GM19397 (cell line): ENCODE data around the gene SMG9.
"Not testable (repeated sequence)": the region's sequence is repeated elsewhere in the genome, so short reads cannot be mapped to it uniquely, and the experiment has no call there.

Experiments used
- ATAC-seq: cut with Tn5 transposase; IDR thresholded peaks from one replicate; pipeline ENCODE4 v1.9.1; 2021; ENCODE audit warnings: mild to moderate bottlenecking, moderate library complexity; ENCODE audit not compliant: unreplicated experiment

Gene SMG9

DNA sequence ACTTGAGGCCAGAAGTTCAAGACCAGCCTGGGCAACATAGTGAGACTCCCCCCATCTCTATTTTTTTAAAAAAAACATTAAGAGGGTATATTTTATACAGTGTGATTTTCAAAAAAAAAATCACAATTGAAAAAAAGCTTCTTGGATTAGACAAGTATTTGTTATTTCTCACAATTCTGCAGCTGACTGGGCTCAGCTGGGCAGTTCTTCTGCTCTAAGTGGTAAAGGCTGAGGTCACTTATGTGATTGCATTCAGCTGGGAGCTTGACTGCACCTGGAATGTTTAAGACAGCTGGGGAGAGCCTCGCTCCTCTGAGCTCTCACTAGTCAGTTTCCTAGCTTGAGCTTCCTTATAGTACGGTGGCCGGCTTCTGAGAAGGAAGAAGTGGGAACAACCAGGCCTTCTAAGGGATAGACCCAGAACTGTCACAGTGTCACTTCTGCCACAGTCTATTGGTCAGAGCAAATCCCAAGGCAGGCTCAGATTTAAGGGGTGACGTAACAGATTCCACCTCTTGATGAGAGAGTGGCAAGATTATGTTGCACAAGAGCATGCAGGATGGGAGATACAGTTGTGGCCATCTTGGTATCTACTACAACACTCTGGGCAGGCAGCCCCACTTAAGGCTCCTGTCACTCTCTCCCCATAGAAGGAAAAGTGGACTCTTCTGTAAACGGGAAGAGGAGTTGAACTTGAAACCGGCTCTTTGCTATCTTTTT lies 58.6 kb downstream of the SMG9 start:
- ATAC-seq: no peak

GRCh38 chr19:43694553-43694952 lies 60.2 kb downstream of the SMG9 start:
- ATAC-seq: no peak

- ATAC-seq: no peak
Observed at GRCh38 chr19:43692877-43693276, 61.9 kb downstream of the SMG9 start.

GRCh38 chr19:43692385-43692784 lies 62.4 kb downstream of the SMG9 start:
- ATAC-seq: no peak

DNA sequence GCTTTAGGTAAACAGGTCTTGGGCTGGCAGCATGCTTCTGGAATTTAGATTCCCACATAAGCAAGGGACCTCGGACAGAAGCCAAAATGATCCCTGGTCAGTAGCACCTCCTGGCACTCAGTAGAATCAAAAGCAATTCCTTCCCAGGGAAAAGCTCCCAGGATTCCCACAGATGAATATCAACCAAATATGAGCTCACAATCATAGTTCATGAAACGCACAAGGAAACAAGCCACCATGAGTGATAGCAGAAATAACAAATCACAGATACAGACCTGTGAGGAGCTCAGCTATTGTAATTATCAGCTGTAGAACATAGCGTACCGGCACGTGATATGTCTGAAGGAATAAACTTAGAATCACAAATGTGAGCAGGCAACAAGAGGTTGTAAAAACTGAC lies 63.0 kb downstream of the SMG9 start:
- ATAC-seq: no peak

- ATAC-seq: no peak
Observed at GRCh38 chr19:43690890-43691289, 63.9 kb downstream of the SMG9 start.

- ATAC-seq: no peak
Observed at GRCh38 chr19:43690444-43690843, 64.3 kb downstream of the SMG9 start.

DNA sequence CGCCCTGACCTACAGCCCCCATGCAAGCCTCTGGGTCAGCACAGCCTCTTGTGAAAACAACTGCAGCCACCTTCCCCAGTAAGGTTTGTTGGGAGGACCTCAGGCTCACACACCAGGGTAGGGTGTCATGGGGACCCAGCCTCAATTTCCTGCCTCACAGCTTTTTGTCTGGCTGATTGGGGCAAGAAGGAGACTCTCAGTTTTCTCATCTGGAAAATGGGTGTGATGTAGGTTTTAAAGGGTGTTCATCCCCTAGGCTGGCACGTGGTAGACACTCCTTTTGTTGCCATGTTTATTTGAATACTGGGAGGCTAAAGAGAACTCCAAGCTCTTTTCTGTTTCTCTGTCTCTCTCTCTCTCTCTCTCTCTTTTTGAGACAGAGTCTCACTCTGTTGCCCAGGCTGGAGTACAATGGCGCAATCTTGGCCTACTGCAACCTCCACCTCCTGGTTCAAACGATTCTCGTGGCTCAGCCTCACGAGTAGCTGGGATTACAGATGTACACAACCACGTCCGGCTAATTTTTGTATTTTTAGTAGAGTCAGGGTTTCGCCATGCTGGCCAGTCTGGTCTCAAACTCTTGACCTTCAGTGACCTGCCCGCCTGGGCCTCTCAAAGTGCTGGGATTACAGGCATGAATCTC lies 66.6 kb downstream of the SMG9 start:
- ATAC-seq: no peak

- ATAC-seq: no peak
Observed at GRCh38 chr19:43687660-43687997, 67.1 kb downstream of the SMG9 start.

GRCh38 chr19:43684326-43684725 lies 70.4 kb downstream of the SMG9 start:
- ATAC-seq: no peak

DNA sequence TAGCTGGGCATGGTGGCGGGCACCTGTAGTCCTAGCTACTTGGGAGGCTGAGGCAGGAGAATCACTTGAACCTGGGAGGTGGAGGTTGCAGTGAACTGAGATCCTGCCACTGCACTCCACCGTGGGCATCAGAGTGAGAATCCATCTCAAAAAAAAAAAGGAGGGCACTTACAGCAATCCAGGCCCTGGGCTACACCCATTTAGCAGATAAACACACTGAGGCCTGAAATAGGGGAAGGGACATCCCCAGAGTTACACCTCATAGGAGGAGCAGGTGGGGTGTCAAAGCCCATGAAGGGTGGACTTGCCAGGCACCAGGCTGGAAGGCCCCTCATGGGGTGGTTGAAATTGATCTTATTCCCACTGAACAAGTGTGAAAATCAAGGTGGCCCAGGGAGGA lies 70.9 kb downstream of the SMG9 start:
- ATAC-seq: no peak

DNA sequence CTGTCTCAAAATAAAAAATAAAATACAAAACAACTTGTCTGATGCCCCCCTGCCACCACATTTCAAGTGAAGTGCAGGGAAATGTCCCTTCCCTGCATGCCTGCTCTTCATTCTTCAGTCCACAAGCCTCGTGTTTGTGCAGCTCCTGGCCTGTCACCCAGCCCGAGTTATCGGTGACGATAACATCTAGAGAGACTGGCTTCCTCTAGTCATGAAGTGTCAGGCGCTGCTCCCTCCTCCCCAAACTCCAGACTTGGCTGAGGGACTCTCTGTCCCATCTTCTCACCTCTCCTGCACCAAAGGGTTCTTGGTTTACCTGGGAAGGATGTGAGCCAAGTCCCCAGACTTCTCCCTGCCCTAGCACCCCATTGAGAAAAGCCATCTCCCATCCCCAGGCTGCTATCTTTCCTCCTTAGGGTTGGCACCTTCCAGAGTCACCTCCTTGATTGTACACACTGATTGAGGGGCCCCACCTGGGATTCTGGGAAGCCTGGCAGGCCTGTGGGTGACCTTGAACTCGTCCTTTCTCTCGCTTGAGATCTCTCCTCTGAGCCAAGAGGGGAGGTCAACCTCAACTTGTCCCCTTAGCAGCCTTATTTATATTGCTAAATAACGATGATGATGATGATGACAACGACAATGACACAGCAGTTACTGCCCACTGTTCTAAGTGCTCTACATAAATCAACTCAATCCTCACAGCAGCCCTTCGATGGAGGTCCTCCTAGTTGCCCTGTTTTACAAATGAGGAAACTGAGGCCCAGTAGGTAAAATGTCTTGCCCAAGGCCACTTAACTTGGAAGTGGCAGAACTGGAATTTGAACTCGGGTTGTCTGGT lies 71.7 kb downstream of the SMG9 start:
- no peak for ATAC-seq

- ATAC-seq: not testable (repeated sequence)
Observed at GRCh38 chr19:43682269-43682668, 72.5 kb downstream of the SMG9 start.

DNA sequence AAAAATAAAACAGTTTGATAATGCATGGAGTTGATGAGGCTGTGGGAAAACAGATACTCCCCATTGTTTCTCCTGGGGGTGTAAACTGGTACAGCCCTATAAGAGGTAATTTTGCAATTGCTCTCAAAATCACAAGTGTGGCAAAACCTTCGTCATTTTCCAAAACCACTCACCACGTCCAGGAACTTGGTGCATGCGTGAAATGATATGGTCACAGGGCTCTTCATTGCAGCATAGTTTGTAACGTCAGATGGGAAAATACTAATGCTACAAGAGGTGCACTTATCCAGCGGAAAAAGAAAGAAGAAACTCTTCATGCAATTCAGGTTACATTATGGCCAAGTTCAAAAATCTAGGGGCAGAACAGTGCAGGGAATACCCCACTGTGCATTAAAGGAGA lies 72.9 kb downstream of the SMG9 start:
- ATAC-seq: no peak

DNA sequence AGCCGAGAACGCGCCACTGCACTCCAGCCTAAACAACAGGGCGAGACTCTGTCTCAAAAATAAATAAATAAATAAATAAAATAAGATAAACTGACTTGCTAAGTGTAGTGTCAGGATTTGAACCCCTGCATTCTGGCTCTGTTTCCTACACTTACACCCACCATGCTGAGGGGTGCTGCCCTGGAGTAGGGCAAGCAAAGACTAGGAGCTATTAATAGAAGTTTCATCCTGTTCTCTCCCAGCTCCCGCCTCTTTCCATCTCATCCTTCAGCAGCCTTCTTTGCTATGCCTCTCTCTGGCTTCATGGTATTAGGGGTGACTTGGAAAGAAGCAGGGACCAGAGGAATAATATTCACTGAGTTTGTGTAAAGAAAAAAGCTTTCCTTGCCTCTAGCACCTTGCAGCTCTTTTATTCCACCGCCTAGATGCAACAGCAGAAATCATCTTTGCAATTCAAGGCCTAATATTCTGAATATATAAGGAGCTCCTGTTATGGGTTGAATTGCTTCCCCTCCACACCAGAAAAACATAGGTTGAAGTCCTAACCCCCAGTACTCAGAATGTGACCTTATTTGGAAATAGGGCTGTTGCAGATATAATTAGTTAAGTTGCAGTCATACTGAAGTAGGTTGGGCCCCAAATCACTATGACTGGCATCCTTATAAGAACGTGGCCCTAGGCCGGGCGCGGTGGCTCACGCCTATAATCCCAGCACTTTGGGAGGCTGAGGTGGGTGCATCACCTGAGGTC lies 76.1 kb downstream of the SMG9 start:
- ATAC-seq: no peak
